Karpas-422 (cell line): ENCODE measurements around the gene CCDC38. TPM values are rescaled to one million over a fixed set of nuclear protein-coding genes. Genes with fewer than 3 reads are reported as not detected.
"Not testable (repeated sequence)": the region's sequence is repeated elsewhere in the genome, so short reads cannot be mapped to it uniquely, and the experiment has no call there.

Source experiments
- DNase-seq: peaks from one replicate; pipeline ENCODE4 v3.0.0-alpha.2; 2015
- H2AFZ ChIP-seq: fragments of 200-600 bp; sonication (generic); 2 replicates; pipeline ENCODE4 v1.6.1; 2014; ENCODE audit warnings: antibody characterized with exemption, low read length, mixed read lengths
- H3K27ac ChIP-seq: fragments of 200-600 bp; sonication (generic); 2 replicates; pipeline ENCODE4 v1.5.1; 2014; ENCODE audit warnings: mild to moderate bottlenecking, low read length, moderate library complexity
- H3K27me3 ChIP-seq: fragments of 200-600 bp; sonication (generic); 2 replicates; pipeline ENCODE4 v1.6.1; 2014; ENCODE audit warnings: low read length, mixed read lengths
- H3K36me3 ChIP-seq: fragments of 200-600 bp; sonication (generic); 2 replicates; pipeline ENCODE4 v1.6.1; 2014; ENCODE audit warnings: low read length, mixed read lengths; ENCODE audit not compliant: insufficient read depth
- H3K4me1 ChIP-seq: fragments of 200-600 bp; sonication (generic); 2 replicates; pipeline ENCODE4 v1.6.1; 2014; ENCODE audit warnings: mild to moderate bottlenecking, low read length, mixed read lengths
- H3K4me2 ChIP-seq: fragments of 200-600 bp; sonication (generic); 2 replicates; pipeline ENCODE4 v1.6.1; 2014; ENCODE audit warnings: low read length, low read depth, mild to moderate bottlenecking; ENCODE audit not compliant: poor library complexity, severe bottlenecking
- H3K4me3 ChIP-seq: fragments of 200-600 bp; sonication (generic); 2 replicates; pipeline ENCODE4 v1.5.1; 2014; ENCODE audit warnings: mild to moderate bottlenecking, antibody characterized with exemption, low read length, mixed read lengths
- H3K79me2 ChIP-seq: fragments of 200-600 bp; sonication (generic); 2 replicates; pipeline ENCODE4 v1.6.1; 2014; ENCODE audit warnings: mild to moderate bottlenecking, low read length, mixed read lengths
- H3K9ac ChIP-seq: fragments of 200-600 bp; sonication (generic); 2 replicates; pipeline ENCODE4 v1.6.0; 2014; ENCODE audit warnings: low read length
- H3K9me2 ChIP-seq: fragments of 200-600 bp; sonication (generic), shearing (Covaris generic); replicated peaks from 2 replicates; pipeline ENCODE4 v1.6.0; 2014; ENCODE audit warnings: mild to moderate bottlenecking, low read length, moderate library complexity; ENCODE audit not compliant: insufficient read depth
- H3K9me3 ChIP-seq: fragments of 300-700, 200-600 bp; sonication (generic); 2 replicates; pipeline ENCODE4 v1.6.1; 2014; ENCODE audit warnings: low read length, mixed read lengths
- H4K20me1 ChIP-seq: fragments of 200-600 bp; sonication (generic); 2 replicates; pipeline ENCODE4 v1.6.1; 2014; ENCODE audit warnings: mild to moderate bottlenecking, antibody characterized with exemption, low read length, low read depth; ENCODE audit not compliant: insufficient read depth
- total RNA-seq: library from RNA; depleted of rRNA; stranded (reverse); fragments of >200 nt; shearing (Covaris generic); gene quantifications from 2 replicates; pipeline ENCODE4 v1.2.3, GENCODE V29; 2014; ENCODE audit warnings: low replicate concordance

Gene CCDC38
- total RNA-seq, 1 experiment from 2014 or later: not detected

GRCh38 chr12:95970905-95971304 lies 28.5 kb upstream of the CCDC38 start:
- no peaks in the 10 kb centered on the region for H3K36me3 ChIP-seq
- H3K4me3 ChIP-seq: no peak overlapping the region
- H3K4me2 ChIP-seq: no peak overlapping the region
- no peaks in the 10 kb centered on the region for H3K27me3 ChIP-seq
- no peaks in the 10 kb centered on the region for H4K20me1 ChIP-seq
- no peak overlapping the region for H2AFZ ChIP-seq
- no peak overlapping the region for H3K9ac ChIP-seq
- no peak overlapping the region for H3K27ac ChIP-seq
- H3K4me1 ChIP-seq: no peaks in the 10 kb centered on the region
- DNase-seq: no peak
- no peaks in the 10 kb centered on the region for H3K9me2 ChIP-seq
- H3K79me2 ChIP-seq: no peaks in the 10 kb centered on the region
- H3K9me3 ChIP-seq: no peaks in the 10 kb centered on the region

GRCh38 chr12:95969116-95969515 lies 26.7 kb upstream of the CCDC38 start:
- H2AFZ ChIP-seq, H3K9me2 ChIP-seq, H3K4me2 ChIP-seq: not testable (repeated sequence)

GRCh38 chr12:95967301-95967700 lies 24.9 kb upstream of the CCDC38 start:
- H3K9ac ChIP-seq: no peak overlapping the region
- DNase-seq: no peak
- H3K27ac ChIP-seq: no peak overlapping the region
- H4K20me1 ChIP-seq: no peaks in the 10 kb centered on the region
- H3K27me3 ChIP-seq: no peaks in the 10 kb centered on the region
- H3K4me3 ChIP-seq: no peak overlapping the region
- H3K9me2 ChIP-seq: no peaks in the 10 kb centered on the region
- no peaks in the 10 kb centered on the region for H3K79me2 ChIP-seq
- H3K4me1 ChIP-seq: no peaks in the 10 kb centered on the region
- H3K9me3 ChIP-seq: no peaks in the 10 kb centered on the region
- no peaks in the 10 kb centered on the region for H3K36me3 ChIP-seq
- no peak overlapping the region for H2AFZ ChIP-seq
- no peak overlapping the region for H3K4me2 ChIP-seq

More at GRCh38 chr12:95969116-95969515, 26.7 kb upstream of the CCDC38 start:
- DNase-seq, H3K4me1 ChIP-seq, H3K36me3 ChIP-seq, H4K20me1 ChIP-seq, H3K9me3 ChIP-seq, H3K27me3 ChIP-seq, H3K27ac ChIP-seq, H3K4me3 ChIP-seq, H3K79me2 ChIP-seq, H3K9ac ChIP-seq: not testable (repeated sequence)

GRCh38 chr12:95966287-95966870 lies 24.0 kb upstream of the CCDC38 start:
- Histone ChIP-seq H3K9ac (no peak overlapping the region), H3K36me3 (no peaks in the 10 kb centered on the region)

GRCh38 chr12:95963096-95963495 lies 20.7 kb upstream of the CCDC38 start:
- no peaks in the 10 kb centered on the region for H3K27me3 ChIP-seq
- H3K36me3 ChIP-seq: no peaks in the 10 kb centered on the region
- no peak overlapping the region for H3K4me2 ChIP-seq
- no peaks in the 10 kb centered on the region for H3K9me3 ChIP-seq
- DNase-seq: peak; percentile 53
- H3K4me1 ChIP-seq: no peaks in the 10 kb centered on the region
- H3K27ac ChIP-seq: no peak overlapping the region
- no peaks in the 10 kb centered on the region for H3K9me2 ChIP-seq
- H3K79me2 ChIP-seq: no peaks in the 10 kb centered on the region
- no peak overlapping the region for H2AFZ ChIP-seq
- no peaks in the 10 kb centered on the region for H4K20me1 ChIP-seq
- no peak overlapping the region for H3K9ac ChIP-seq
- no peak overlapping the region for H3K4me3 ChIP-seq

More at GRCh38 chr12:95966287-95966870, 24.0 kb upstream of the CCDC38 start:
- Histone ChIP-seq H3K27ac (no peak overlapping the region), H3K4me1 (no peaks in the 10 kb centered on the region), H3K4me2 (no peak overlapping the region), H3K79me2 (no peaks in the 10 kb centered on the region), H3K4me3 (no peak overlapping the region), H2AFZ (no peak overlapping the region), H3K9me2 (no peaks in the 10 kb centered on the region), H4K20me1 (no peaks in the 10 kb centered on the region), H3K27me3 (no peaks in the 10 kb centered on the region), H3K9me3 (no peaks in the 10 kb centered on the region)
- DNase-seq: no peak

GRCh38 chr12:95962222-95962621 lies 19.8 kb upstream of the CCDC38 start:
- no peak overlapping the region for H3K9ac ChIP-seq
- H3K4me1 ChIP-seq: no peaks in the 10 kb centered on the region
- no peak overlapping the region for H3K27ac ChIP-seq
- H2AFZ ChIP-seq: no peak overlapping the region
- no peaks in the 10 kb centered on the region for H3K79me2 ChIP-seq
- no peaks in the 10 kb centered on the region for H3K9me2 ChIP-seq
- H3K4me3 ChIP-seq: no peak overlapping the region
- no peaks in the 10 kb centered on the region for H3K36me3 ChIP-seq
- no peaks in the 10 kb centered on the region for H4K20me1 ChIP-seq
- no peaks in the 10 kb centered on the region for H3K27me3 ChIP-seq
- H3K9me3 ChIP-seq: no peaks in the 10 kb centered on the region
- H3K4me2 ChIP-seq: no peak overlapping the region
- DNase-seq: no peak

- Histone ChIP-seq H3K9me3 (no peaks in the 10 kb centered on the region), H3K4me1 (no peaks in the 10 kb centered on the region), H3K27ac (no peak overlapping the region), H3K4me3 (no peak overlapping the region), H3K9me2 (no peaks in the 10 kb centered on the region), H3K79me2 (no peaks in the 10 kb centered on the region), H4K20me1 (no peaks in the 10 kb centered on the region), H3K4me2 (no peak overlapping the region), H3K27me3 (no peaks in the 10 kb centered on the region), H3K36me3 (no peaks in the 10 kb centered on the region), H2AFZ (no peak overlapping the region), H3K9ac (no peak overlapping the region)
- no peak for DNase-seq
Measured at GRCh38 chr12:95960241-95960640, 17.8 kb upstream of the CCDC38 start.

- no peaks in the 10 kb centered on the region for H3K9me3 ChIP-seq
- no peak overlapping the region for H3K4me2 ChIP-seq
- no peaks in the 10 kb centered on the region for H3K9me2 ChIP-seq
- no peak overlapping the region for H3K27ac ChIP-seq
- no peak overlapping the region for H3K4me3 ChIP-seq
- no peak overlapping the region for H2AFZ ChIP-seq
- H3K27me3 ChIP-seq: no peaks in the 10 kb centered on the region
- H3K36me3 ChIP-seq: no peaks in the 10 kb centered on the region
- H3K4me1 ChIP-seq: no peaks in the 10 kb centered on the region
- H4K20me1 ChIP-seq: no peaks in the 10 kb centered on the region
- DNase-seq: peak; percentile 62
- no peak overlapping the region for H3K9ac ChIP-seq
- no peaks in the 10 kb centered on the region for H3K79me2 ChIP-seq
Measured at GRCh38 chr12:95959107-95959506, 16.7 kb upstream of the CCDC38 start.
